ENCODE measurements around the gene CLEC1A.

The CLEC1A gene

GRCh38 chr12:10086387-10086786 lies 12.4 kb downstream of the CLEC1A start:
- Mint-ChIP-seq H3K9me3 (peaks cover 7% of the 10 kb centered on the region), H3K4me1 (peaks cover 3% of the 10 kb centered on the region), H3K27me3 (peaks cover 20% of the 10 kb centered on the region), H3K4me3 (no peak overlapping the region), H3K36me3 (peaks cover 4% of the 10 kb centered on the region), H3K27ac (no peak overlapping the region)
- DNase-seq (ENCODE audit: low spot score in 2 of 2) (no peak), ATAC-seq (ENCODE audit: low read depth) (no peak)

GRCh38 chr12:10084733-10085132 lies 14.1 kb downstream of the CLEC1A start:
- ATAC-seq (ENCODE audit: low read depth) (no peak), DNase-seq (ENCODE audit: low spot score in 2 of 2) (no peak)
- peaks cover 15% of the 10 kb centered on the region for H3K27me3 Mint-ChIP-seq
- H3K36me3 Mint-ChIP-seq: peaks cover 4% of the 10 kb centered on the region
- no peaks in the 10 kb centered on the region for H3K4me1 Mint-ChIP-seq
- peaks cover 7% of the 10 kb centered on the region for H3K9me3 Mint-ChIP-seq
- no peak overlapping the region for H3K4me3 Mint-ChIP-seq
- H3K27ac Mint-ChIP-seq: no peak overlapping the region

- Mint-ChIP-seq H3K4me1 (peaks cover 2% of the 10 kb centered on the region), H3K9me3 (peaks cover 8% of the 10 kb centered on the region), H3K4me3 (no peak overlapping the region), H3K36me3 (peaks cover 4% of the 10 kb centered on the region), H3K27ac (no peak overlapping the region), H3K27me3 (peaks cover 22% of the 10 kb centered on the region)
- no peak for DNase-seq (ENCODE audit: low spot score in 2 of 2)
- ATAC-seq (ENCODE audit: low read depth): no peak
Measured at GRCh38 chr12:10082117-10082874, 16.5 kb downstream of the CLEC1A start.

- no peak for ATAC-seq (ENCODE audit: low read depth)
- Mint-ChIP-seq H3K27me3 (peaks cover 19% of the 10 kb centered on the region), H3K4me1 (peaks cover 6% of the 10 kb centered on the region)
Measured at GRCh38 chr12:10075451-10075850, 23.3 kb downstream of the CLEC1A start.

GRCh38 chr12:10073261-10073660 lies 25.5 kb downstream of the CLEC1A start:
- ATAC-seq (ENCODE audit: low read depth) (no peak), DNase-seq (ENCODE audit: low spot score in 2 of 2) (no peak)
- Mint-ChIP-seq H3K4me1 (peaks cover 7% of the 10 kb centered on the region), H3K27ac (no peak overlapping the region), H3K9me3 (no peaks in the 10 kb centered on the region), H3K4me3 (no peak overlapping the region), H3K36me3 (no peaks in the 10 kb centered on the region), H3K27me3 (peaks cover 17% of the 10 kb centered on the region)

More at GRCh38 chr12:10075451-10075850, 23.3 kb downstream of the CLEC1A start:
- Mint-ChIP-seq H3K27ac (no peak overlapping the region), H3K9me3 (peaks cover 1% of the 10 kb centered on the region), H3K36me3 (no peaks in the 10 kb centered on the region), H3K4me3 (no peak overlapping the region)
- DNase-seq (ENCODE audit: low spot score in 2 of 2): no peak

- peaks cover 7% of the 10 kb centered on the region for H3K4me1 Mint-ChIP-seq
- no peak overlapping the region for H3K4me3 Mint-ChIP-seq
- peaks cover 15% of the 10 kb centered on the region for H3K27me3 Mint-ChIP-seq
- ATAC-seq (ENCODE audit: low read depth) (no peak), DNase-seq (ENCODE audit: low spot score in 2 of 2) (no peak)
- H3K9me3 Mint-ChIP-seq: no peaks in the 10 kb centered on the region
- no peaks in the 10 kb centered on the region for H3K36me3 Mint-ChIP-seq
- H3K27ac Mint-ChIP-seq: no peak overlapping the region
Measured at GRCh38 chr12:10072131-10072530, 26.7 kb downstream of the CLEC1A start.

- Mint-ChIP-seq H3K27ac (no peak overlapping the region), H3K4me3 (no peak overlapping the region), H3K9me3 (no peaks in the 10 kb centered on the region), H3K27me3 (peaks cover 15% of the 10 kb centered on the region), H3K4me1 (peaks cover 7% of the 10 kb centered on the region), H3K36me3 (no peaks in the 10 kb centered on the region)
- DNase-seq (ENCODE audit: low spot score in 2 of 2): no peak
- peak; percentile 70 for ATAC-seq (ENCODE audit: low read depth)
Measured at GRCh38 chr12:10070380-10070779, 28.4 kb downstream of the CLEC1A start.

GRCh38 chr12:10069976-10070375 lies 28.8 kb downstream of the CLEC1A start:
- DNase-seq (ENCODE audit: low spot score in 2 of 2): no peak
- no peak overlapping the region for H3K27ac Mint-ChIP-seq
- H3K4me1 Mint-ChIP-seq: peaks cover 7% of the 10 kb centered on the region

GRCh38 chr12:10069099-10069498 lies 29.7 kb downstream of the CLEC1A start:
- no peak overlapping the region for H3K4me3 Mint-ChIP-seq
- H3K36me3 Mint-ChIP-seq: no peaks in the 10 kb centered on the region
- DNase-seq (ENCODE audit: low spot score in 2 of 2) (no peak), ATAC-seq (ENCODE audit: low read depth) (no peak)
- H3K4me1 Mint-ChIP-seq: peaks cover 7% of the 10 kb centered on the region
- peaks cover 20% of the 10 kb centered on the region for H3K27me3 Mint-ChIP-seq
- H3K27ac Mint-ChIP-seq: no peak overlapping the region
- no peaks in the 10 kb centered on the region for H3K9me3 Mint-ChIP-seq

More at GRCh38 chr12:10069976-10070375, 28.8 kb downstream of the CLEC1A start:
- no peaks in the 10 kb centered on the region for H3K9me3 Mint-ChIP-seq
- no peak overlapping the region for H3K4me3 Mint-ChIP-seq
- peaks cover 17% of the 10 kb centered on the region for H3K27me3 Mint-ChIP-seq
- ATAC-seq (ENCODE audit: low read depth): no peak
- H3K36me3 Mint-ChIP-seq: no peaks in the 10 kb centered on the region

- Mint-ChIP-seq H3K27ac (no peak overlapping the region), H3K27me3 (peaks cover 20% of the 10 kb centered on the region), H3K4me3 (no peak overlapping the region), H3K36me3 (no peaks in the 10 kb centered on the region), H3K9me3 (no peaks in the 10 kb centered on the region), H3K4me1 (peaks cover 7% of the 10 kb centered on the region)
- no peak for DNase-seq (ENCODE audit: low spot score in 2 of 2)
- peak; percentile 61 for ATAC-seq (ENCODE audit: low read depth)
Measured at GRCh38 chr12:10068644-10069043, 30.1 kb downstream of the CLEC1A start.

- Mint-ChIP-seq H3K27ac (no peak overlapping the region), H3K9me3 (no peaks in the 10 kb centered on the region), H3K36me3 (no peaks in the 10 kb centered on the region), H3K4me1 (peaks cover 7% of the 10 kb centered on the region), H3K4me3 (no peak overlapping the region), H3K27me3 (peaks cover 18% of the 10 kb centered on the region)
- ATAC-seq (ENCODE audit: low read depth) (no peak), DNase-seq (ENCODE audit: low spot score in 2 of 2) (no peak)
Measured at GRCh38 chr12:10067942-10068341, 30.8 kb downstream of the CLEC1A start.

- Mint-ChIP-seq H3K27me3 (peaks cover 15% of the 10 kb centered on the region), H3K4me1 (peaks cover 7% of the 10 kb centered on the region), H3K9me3 (no peaks in the 10 kb centered on the region), H3K27ac (no peak overlapping the region), H3K4me3 (no peak overlapping the region), H3K36me3 (no peaks in the 10 kb centered on the region)
- ATAC-seq (ENCODE audit: low read depth) (no peak), DNase-seq (ENCODE audit: low spot score in 2 of 2) (no peak)
Measured at GRCh38 chr12:10067264-10067663, 31.5 kb downstream of the CLEC1A start.

- ATAC-seq (ENCODE audit: low read depth) (no peak), DNase-seq (ENCODE audit: low spot score in 2 of 2) (no peak)
- Mint-ChIP-seq H3K27ac (no peak overlapping the region), H3K4me3 (no peak overlapping the region), H3K27me3 (peaks cover 14% of the 10 kb centered on the region), H3K36me3 (no peaks in the 10 kb centered on the region), H3K4me1 (peaks cover 3% of the 10 kb centered on the region), H3K9me3 (no peaks in the 10 kb centered on the region)
Measured at GRCh38 chr12:10065241-10065640, 33.5 kb downstream of the CLEC1A start.

GRCh38 chr12:10058387-10058786 lies 40.4 kb downstream of the CLEC1A start:
- Mint-ChIP-seq H3K9me3 (no peaks in the 10 kb centered on the region), H3K4me1 (no peaks in the 10 kb centered on the region), H3K27me3 (peaks cover 10% of the 10 kb centered on the region), H3K27ac (no peak overlapping the region), H3K36me3 (no peaks in the 10 kb centered on the region), H3K4me3 (no peak overlapping the region)
- DNase-seq (ENCODE audit: low spot score in 2 of 2) (no peak), ATAC-seq (ENCODE audit: low read depth) (no peak)

Data from memory B cell (primary cell).